Measurements from ENCODE around the gene TNNI3.
"Not testable (repeated sequence)": the region's sequence is repeated elsewhere in the genome, so short reads cannot be mapped to it uniquely, and the experiment has no call there.

The TNNI3 gene

DNA sequence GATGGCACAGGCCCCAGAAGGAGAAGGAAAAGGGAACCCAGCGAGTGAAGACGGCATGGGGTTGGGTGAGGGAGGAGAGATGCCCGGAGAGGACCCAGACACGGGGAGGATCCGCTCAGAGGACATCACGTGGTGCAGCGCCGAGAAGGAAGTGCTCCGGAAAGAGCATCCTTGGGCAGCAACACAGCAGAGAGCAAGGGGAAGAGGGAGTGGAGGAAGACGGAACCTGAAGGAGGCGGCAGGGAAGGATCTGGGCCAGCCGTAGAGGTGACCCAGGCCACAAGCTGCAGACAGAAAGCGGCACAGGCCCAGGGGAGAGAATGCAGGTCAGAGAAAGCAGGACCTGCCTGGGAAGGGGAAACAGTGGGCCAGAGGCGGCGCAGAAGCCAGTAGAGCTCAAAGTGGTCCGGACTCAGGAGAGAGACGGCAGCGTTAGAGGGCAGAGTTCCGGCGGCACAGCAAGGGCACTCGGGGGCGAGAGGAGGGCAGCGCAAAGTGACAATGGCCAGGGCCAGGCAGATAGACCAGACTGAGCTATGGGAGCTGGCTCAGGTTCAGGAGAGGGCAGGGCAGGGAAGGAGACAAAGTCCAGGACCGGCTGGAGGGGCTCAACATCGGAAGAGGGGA is 41.2 kb downstream of the TNNI3 start:
- DNase-seq: peak in 56 of 58 donors; percentile 6 to 87 (median 58)

- DNase-seq: peak in 2 of 58 donors; percentile 26 to 31
These were observed 42.0 kb downstream of the TNNI3 start for GRCh38 chr19:55115446-55116065.

DNA sequence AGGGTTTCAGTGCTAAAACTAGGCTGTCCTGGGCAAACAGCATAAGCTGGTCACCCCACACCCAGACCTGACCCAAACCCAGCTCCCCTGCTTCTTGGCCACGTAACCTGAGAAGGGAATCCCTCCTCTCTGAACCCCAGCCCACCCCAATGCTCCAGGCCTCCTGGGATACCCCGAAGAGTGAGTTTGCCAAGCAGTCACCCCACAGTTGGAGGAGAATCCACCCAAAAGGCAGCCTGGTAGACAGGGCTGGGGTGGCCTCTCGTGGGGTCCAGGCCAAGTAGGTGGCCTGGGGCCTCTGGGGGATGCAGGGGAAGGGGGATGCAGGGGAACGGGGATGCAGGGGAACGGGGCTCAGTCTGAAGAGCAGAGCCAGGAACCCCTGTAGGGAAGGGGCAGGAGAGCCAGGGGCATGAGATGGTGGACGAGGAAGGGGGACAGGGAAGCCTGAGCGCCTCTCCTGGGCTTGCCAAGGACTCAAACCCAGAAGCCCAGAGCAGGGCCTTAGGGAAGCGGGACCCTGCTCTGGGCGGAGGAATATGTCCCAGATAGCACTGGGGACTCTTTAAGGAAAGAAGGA is 42.9 kb downstream of the TNNI3 start:
- DNase-seq: no peak

DNA sequence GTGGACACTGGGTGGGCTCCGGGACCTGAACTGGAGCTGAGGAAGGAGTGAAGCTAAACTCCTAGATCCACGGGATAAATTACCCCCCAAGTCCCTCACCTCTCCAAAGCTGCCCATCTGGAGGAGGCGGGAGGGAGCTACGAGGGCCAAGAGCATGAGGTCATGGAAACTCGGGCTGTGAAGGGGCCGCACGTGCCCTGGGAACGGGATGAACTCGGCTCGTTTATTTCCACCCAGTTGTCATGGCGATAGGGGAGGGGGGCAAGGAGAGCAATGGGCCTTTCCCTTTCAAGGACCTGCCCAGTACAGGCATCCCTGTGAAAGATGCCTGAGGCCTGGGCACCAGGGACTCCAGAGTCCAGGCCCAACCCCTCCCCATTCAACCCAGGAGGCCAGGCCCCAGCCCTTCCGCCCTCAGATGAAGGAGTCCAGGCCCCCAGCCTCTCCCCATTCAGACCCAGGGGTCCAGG is 43.9 kb downstream of the TNNI3 start:
- DNase-seq: peak in 48 of 58 donors; percentile 3 to 79 (median 36)

DNA sequence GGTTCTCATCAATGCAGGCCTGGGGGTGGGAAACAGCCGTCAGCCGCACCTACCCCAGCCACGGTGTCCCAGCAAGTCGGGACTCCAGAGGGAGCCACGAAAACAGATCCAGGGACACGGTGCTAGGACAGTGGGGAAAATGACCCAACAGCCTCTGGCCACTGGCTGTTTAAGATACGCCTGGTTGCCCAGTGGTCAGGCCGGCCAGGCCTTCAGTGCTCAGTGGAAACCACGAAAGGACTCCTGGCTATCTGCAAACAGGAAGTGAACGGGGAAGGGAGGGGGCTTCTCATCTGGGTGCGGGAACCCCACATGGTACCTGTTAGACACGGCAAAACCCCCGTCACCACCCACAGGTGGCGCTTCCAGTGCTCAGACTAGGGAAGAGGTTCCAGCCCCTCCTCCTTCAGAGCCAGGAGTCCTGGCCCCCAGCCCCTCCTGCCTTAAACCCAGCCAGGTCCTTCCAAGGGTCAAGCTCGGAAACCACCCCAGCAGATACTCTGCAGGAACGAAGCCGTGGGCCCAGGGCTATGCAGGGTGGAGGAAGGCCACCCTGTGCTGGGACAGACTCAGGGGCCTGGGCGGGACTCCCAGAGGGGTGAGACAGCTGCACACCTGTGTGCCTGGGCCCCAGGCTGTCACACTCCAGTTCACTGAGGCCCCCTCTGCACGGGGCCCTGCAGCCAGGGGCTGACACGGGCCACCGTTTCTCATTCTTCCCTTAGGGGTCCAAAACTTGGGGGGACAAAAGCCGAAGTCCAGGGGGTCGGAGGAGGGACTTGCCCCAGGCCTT is 44.6 kb downstream of the TNNI3 start:
- DNase-seq: no peak

DNA sequence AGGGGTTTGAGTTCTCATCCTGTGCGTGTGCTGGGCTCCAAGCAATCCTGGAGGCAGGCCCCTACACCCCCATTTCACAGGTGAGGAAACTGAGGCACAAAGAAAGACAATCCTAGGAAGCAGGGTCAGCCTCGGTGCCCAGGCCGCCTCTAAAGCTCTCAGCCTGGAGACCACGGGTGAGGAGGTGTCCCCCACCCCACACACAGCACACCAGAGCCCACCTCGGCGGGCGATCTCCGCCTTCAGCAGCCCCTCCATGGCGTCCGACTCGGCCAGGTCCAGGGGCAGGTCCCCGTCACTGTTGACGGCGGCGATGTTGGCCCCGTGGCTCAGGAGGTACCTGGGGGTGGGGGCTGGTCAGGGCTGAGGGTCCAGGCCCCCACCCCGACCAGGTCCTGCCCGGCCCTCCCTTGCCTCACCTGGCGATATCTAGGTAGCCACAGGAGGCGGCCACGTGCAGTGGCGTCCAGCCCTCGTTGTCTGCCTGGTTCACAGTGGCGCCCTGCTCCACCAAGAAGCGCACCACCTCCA is 45.2 kb downstream of the TNNI3 start:
- DNase-seq: no peak

- DNase-seq: no peak
These were observed 46.2 kb downstream of the TNNI3 start for GRCh38 chr19:55111238-55111831.

GRCh38 chr19:55109527-55110291 is 47.8 kb downstream of the TNNI3 start:
- no peak for DNase-seq

GRCh38 chr19:55107252-55107651 is 50.3 kb downstream of the TNNI3 start:
- not testable (repeated sequence) for DNase-seq

DNA sequence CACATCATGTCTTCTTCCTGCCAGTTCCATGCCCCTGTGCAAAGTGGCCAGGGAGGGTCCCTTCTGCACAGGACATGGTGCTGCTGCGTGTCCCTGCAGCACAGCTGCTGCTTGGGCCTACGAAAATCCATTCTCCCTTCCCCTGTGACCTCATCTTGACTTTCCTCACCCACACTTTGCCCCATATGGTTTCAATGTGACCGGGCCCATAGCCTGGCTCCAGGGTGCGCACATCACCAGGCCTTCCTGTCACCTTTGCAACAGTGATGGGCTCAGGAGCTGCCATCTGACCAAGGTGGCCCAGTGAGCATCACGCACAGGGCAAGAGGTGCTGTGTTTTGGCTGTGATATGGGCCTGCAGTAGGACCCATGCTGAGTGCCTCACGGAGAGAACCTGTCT is 50.9 kb downstream of the TNNI3 start:
- DNase-seq: no peak

GRCh38 chr19:55105237-55105636 is 52.3 kb downstream of the TNNI3 start:
- no peak for DNase-seq

GRCh38 chr19:55103190-55103589 is 54.3 kb downstream of the TNNI3 start:
- no peak for DNase-seq
